SH-SY5Y (cell line): ENCODE measurements around the gene ATL2.

ENCODE experiments used
- GATA2 ChIP-seq: IDR thresholded peaks from 2 replicates; pipeline ENCODE4 v1.6.1; 2011; ENCODE audit warnings: mild to moderate bottlenecking, low read depth, low read length
- GATA3 ChIP-seq: IDR thresholded peaks from 2 replicates; pipeline ENCODE4 v1.6.1; 2011; ENCODE audit warnings: low read depth, mild to moderate bottlenecking, low read length, moderate library complexity

DNA sequence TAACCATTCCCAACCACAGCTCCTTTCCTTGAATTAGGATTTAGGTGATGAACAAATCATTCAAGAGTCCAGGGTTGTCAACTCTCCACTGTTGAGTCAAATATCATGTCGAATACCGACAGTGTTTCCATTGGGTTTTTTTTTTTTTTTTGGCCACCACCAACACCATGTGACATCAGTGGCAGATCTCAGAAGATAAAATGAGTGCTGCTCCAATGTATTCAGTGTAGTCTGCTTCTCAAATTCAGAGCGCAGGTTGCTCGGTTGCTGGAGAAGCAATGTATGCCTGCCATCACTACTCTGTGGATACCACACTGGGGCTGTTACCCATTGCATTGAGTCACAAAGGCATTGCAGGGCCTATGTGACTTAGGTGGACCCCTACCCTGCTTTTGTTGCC, 10.8 kb upstream of the ATL2 start:
- TF ChIP-seq GATA2 (no peak), GATA3 (no peak)
